GM18505 (cell line): Measurements from ENCODE around the gene ARHGAP21.

Experiments
- ATAC-seq: cut with Tn5 transposase; IDR thresholded peaks from one replicate; pipeline ENCODE4 v1.9.1; 2021; ENCODE audit not compliant: unreplicated experiment
- POLR2A ChIP-seq: IDR thresholded peaks from 4 replicates; pipeline ENCODE4 v1.6.1; 2011; ENCODE audit warnings: borderline replicate concordance; ENCODE audit not compliant: insufficient read depth, insufficient read length; ENCODE audit errors: extremely low read depth

The ARHGAP21 gene

GRCh38 chr10:24575481-24576002, 148.1 kb downstream of the ARHGAP21 start:
- no peak for TF ChIP-seq POLR2A
- no peak for ATAC-seq

DNA sequence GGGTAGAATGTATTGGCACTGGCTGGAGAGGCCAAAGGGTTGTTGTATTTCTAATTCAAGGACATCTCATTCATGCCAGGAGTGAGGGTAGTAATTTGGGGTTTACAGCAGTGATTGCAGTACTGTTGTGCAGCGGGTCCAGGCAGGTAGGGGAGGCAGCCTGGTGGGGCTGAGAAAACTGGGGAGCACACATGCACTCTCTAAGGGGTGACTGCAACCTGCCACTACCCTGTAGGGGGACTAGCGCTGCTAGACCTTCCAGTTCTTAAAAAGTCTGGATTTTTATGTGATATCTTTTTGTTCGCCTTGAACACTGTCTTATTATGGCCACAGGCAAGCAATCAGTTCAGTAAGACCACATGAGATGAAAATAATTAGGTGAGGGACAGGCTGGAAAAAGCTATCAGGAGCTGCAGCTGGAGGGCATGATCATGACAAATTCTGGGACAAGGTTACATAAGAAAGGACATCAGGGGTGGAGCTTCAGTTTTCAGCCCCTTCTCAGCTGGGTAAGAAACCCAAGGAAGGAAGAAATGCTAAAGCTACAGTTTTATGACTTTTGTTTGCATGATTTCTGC, 149.0 kb downstream of the ARHGAP21 start:
- no peak for TF ChIP-seq POLR2A

DNA sequence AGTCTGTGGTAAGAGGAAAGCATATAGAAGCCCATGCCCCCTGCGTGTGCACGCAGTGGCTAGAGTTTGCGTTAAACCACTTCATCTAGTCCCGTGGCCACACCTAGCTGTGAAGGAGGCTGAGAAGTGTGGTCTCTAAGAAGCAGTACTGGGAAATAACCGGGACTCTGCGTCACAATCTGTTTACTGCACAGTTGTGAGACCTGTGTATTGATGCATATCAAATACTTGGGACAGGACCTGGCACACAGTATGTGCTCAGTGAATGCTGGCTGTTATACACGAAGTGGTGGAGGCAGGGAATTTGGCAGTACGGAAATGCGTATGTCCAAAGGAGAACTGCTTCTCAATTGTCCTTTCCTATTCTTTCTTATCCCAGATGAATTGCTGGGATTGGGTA, 149.5 kb downstream of the ARHGAP21 start:
- no peak for TF ChIP-seq POLR2A
- no peak for ATAC-seq

More for the DNA sequence above, 149.0 kb downstream of the ARHGAP21 start:
- ATAC-seq = no peak

- ATAC-seq = no peak
Measured at GRCh38 chr10:24571870-24572450, 151.7 kb downstream of the ARHGAP21 start.

GRCh38 chr10:24570658-24571426, 152.8 kb downstream of the ARHGAP21 start:
- ATAC-seq = no peak
- no peak for TF ChIP-seq POLR2A

More at GRCh38 chr10:24571870-24572450, 151.7 kb downstream of the ARHGAP21 start:
- TF ChIP-seq POLR2A = no peak

GRCh38 chr10:24569828-24570657, 153.6 kb downstream of the ARHGAP21 start:
- ATAC-seq = no peak
- no peak for TF ChIP-seq POLR2A

DNA sequence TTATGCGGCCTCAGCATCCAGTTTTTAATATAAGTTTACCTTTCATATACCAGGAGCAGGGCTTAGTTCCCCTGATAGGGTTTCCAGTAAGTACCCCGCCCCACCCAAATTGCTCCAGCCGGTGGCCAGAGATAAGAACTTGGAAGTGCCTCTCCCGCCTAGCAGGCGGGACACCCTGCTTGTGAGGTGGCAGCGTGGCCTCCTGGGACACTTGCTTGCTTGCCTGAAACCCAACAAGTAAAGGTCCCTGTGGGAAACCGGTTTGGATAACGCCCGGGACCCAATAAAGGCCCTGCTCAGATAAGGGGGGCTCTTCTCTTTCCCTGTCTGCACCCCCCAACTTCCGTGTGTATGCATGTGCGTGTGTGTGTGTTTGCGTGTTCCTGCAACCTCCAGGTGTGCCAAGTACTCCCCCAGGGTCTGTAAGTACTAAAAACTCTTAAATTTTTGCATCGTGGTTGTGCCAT, 154.3 kb downstream of the ARHGAP21 start:
- no peak for ATAC-seq
- no peak for TF ChIP-seq POLR2A

GRCh38 chr10:24568042-24568441, 155.6 kb downstream of the ARHGAP21 start:
- no peak for ATAC-seq
- no peak for TF ChIP-seq POLR2A

- TF ChIP-seq POLR2A = no peak
- ATAC-seq = no peak
Measured at GRCh38 chr10:24561453-24561852, 162.2 kb downstream of the ARHGAP21 start.

DNA sequence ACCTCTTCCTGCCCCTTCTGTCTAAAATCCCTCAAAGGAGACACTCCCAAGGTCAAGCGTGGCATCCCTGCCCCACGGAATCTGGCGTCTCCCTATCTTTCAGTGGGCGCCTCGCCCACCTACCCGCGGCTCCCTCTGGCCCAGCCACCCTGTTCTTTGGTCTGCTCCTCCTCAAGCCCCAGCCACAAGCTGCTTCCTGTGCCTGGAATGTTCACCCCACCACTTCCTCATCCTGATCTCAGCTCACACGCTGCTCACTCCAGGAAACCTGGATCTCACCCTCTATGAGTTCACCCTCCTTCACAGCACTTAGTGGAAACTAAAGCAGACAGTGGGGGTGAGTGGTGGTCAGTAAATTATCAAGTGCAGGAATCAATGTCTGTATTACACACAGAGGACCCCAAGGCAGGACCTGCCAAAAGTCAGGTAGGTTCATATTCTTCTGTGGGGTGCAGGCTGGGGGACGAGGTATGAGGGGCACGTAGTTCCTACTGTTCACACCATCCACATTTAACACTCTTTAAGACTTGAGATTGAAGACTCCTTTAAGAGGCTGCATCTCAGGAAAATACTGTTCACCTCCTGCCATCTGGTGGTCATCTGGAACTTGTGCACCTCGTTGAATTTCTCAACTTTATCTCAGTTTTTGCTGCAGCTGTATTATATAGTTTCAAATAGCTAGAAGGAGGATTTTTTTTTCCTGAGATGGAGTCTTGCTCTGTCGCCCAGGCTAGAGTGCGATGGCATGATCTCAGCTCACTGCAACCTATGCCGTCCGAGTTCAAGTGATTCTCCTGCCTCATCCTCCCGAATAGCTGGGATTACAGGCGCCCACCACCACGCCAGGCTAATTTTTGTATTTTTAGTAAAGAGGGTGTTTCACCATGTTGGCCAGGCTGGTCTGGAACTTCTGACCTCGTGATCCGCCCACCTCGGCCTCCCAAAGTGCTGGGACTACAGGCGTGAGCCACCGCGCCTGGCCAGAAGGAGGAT, 166.6 kb downstream of the ARHGAP21 start:
- ATAC-seq = peak; percentile 58
- TF ChIP-seq POLR2A = no peak

DNA sequence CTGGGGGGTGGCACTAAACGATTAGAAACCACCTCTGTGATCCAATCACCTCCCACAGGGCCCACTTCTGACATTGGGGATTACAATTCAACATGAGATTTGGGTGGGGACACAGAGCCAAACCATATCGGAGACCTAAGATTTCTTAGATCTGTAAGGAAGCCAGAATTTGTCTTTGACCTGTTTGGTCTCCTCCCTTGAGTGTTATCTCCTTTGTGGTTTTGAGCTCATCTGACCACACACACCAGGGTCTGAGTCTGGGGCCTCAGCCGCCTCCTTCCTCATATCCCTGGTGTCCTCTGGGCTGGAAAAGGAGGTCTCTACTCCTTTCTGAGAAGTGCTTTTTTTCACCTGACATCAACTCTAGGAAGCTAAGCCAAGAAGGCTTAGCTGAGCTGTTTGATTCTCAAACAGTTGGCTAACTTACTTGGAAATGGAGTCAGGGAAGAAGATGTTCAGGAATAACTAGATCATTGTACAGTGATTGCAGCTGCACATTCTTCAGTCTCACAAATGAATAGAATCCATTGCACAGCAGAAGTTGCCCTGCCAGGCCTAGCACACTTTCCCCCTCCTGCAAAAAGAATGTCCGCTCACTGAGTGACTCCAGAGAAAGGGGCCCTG, 167.4 kb downstream of the ARHGAP21 start:
- no peak for ATAC-seq
- no peak for TF ChIP-seq POLR2A

DNA sequence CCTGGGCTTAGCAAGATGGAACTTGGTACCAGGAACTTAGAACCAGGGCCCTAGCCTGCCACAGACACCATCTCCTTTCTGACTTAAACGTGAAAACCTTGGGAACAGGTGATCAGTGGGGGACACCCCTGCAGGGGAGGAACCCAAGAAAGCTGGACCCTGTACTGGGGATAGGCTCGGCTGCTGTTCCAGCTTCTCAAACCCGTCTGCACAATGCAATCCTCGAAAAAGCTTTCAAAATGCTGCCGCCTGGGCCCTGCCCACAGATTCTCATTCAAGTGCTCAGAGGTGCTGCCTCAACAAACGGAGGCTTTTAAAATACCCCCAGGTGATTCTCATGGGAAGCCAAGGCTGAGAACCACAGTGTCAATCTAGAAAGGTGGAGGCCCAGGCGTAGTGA, 169.7 kb downstream of the ARHGAP21 start:
- TF ChIP-seq POLR2A = no peak
- ATAC-seq = no peak

DNA sequence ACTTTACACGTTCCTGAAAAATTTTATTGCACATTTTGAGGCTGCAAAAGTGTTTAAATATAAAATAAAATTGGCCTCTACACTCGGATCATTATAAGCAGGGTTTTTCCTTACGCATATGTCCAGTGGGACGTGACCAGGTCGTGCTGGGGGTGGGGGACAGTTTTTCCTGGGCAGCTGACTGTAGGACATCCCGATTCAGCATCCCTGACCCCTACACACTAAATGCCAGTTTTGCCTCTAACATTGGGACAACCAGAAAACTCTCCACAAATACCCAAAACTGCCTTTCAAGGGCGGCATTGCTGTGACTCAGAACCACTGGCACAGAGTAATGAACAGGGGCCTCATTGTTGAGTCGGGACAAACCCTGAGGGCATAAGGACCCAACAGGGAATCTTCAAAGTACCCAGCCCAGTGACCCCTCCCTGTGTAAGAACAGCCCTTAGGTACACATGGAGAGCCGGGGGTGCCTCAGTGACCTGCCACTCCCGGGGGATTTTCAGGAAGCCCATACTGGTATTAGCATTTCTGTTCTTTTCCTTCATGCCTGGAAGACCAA, 170.6 kb downstream of the ARHGAP21 start:
- ATAC-seq = no peak
- no peak for TF ChIP-seq POLR2A
